ENCODE results near the gene PACSIN3.

GRCh38 chr11:47180006-47180787 is 6.0 kb downstream of the PACSIN3 start:
- no peak for TF ChIP-seq POLR2A (IDR thresholded peaks at IDR 0.05)
- TF ChIP-seq CTCF (IDR thresholded peaks at IDR 0.05): no peak
